H9 (cell line): ENCODE measurements around the gene SMAP1. TPM values are rescaled to one million over a fixed set of nuclear protein-coding genes. Genes with fewer than 3 reads are reported as not detected.

Experiments used
- DNase-seq: peaks from one replicate; pipeline ENCODE4 v3.0.0-alpha.2; 2017
- H2AFZ ChIP-seq: one replicate; pipeline ENCODE4 v1.6.1; 2013; ENCODE audit warnings: mild to moderate bottlenecking, low read length, control low read depth, moderate library complexity
- H2AK5ac ChIP-seq: 2 replicates; pipeline ENCODE4 v1.6.1; 2013; ENCODE audit warnings: low read length, control low read depth, mixed read lengths; ENCODE audit not compliant: insufficient read length
- H2BK120ac ChIP-seq: one replicate; pipeline ENCODE4 v1.6.1; 2013; ENCODE audit warnings: low read depth, mild to moderate bottlenecking, low read length, control low read depth, inconsistent platforms; ENCODE audit not compliant: poor library complexity, severe bottlenecking
- H2BK12ac ChIP-seq: 2 replicates; pipeline ENCODE4 v1.6.1; 2013; ENCODE audit warnings: low read length, control low read depth, mixed read lengths, low read depth; ENCODE audit not compliant: insufficient read length
- H2BK15ac ChIP-seq: 2 replicates; pipeline ENCODE4 v1.6.1; 2013; ENCODE audit warnings: low read depth, low read length, control low read depth
- H2BK20ac ChIP-seq: one replicate; pipeline ENCODE4 v1.6.1; 2013; ENCODE audit warnings: low read depth, mild to moderate bottlenecking, low read length, control low read depth, inconsistent platforms; ENCODE audit not compliant: poor library complexity, severe bottlenecking
- H2BK5ac ChIP-seq: 2 replicates; pipeline ENCODE4 v1.6.1; 2013; ENCODE audit warnings: low read length, control low read depth, mixed read lengths; ENCODE audit not compliant: insufficient read length
- H3K14ac ChIP-seq: 2 replicates; pipeline ENCODE4 v1.6.1; 2013; ENCODE audit warnings: low read length, control low read depth; ENCODE audit not compliant: insufficient read depth
- H3K18ac ChIP-seq: 2 replicates; pipeline ENCODE4 v1.6.1; 2013; ENCODE audit warnings: low read depth, mild to moderate bottlenecking, mixed read lengths, low read length, control low read depth; ENCODE audit not compliant: insufficient read length
- H3K23ac ChIP-seq: 2 replicates; pipeline ENCODE4 v1.6.1; 2013; ENCODE audit warnings: low read length, control low read depth, mixed read lengths, low read depth; ENCODE audit not compliant: insufficient read length
- H3K23me2 ChIP-seq: 2 replicates; pipeline ENCODE4 v1.6.1; 2013; ENCODE audit warnings: low read depth, mild to moderate bottlenecking, mixed read lengths, low read length, control low read depth; ENCODE audit not compliant: insufficient read length, poor library complexity, severe bottlenecking
- H3K27ac ChIP-seq: 2 replicates; pipeline ENCODE4 v1.5.1; 2013; ENCODE audit warnings: low read length, control low read depth, mixed read lengths, low read depth; ENCODE audit not compliant: insufficient read length
- H3K27me3 ChIP-seq: 2 replicates; pipeline ENCODE4 v1.6.1; 2013; ENCODE audit warnings: low read length, control low read depth, inconsistent platforms; ENCODE audit not compliant: insufficient read depth
- H3K4ac ChIP-seq: 2 replicates; pipeline ENCODE4 v1.6.1; 2013; ENCODE audit warnings: low read depth, mild to moderate bottlenecking, control low read depth, inconsistent platforms, low read length, moderate library complexity
- H3K4me1 ChIP-seq: 2 replicates; pipeline ENCODE4 v1.6.1; 2013; ENCODE audit warnings: low read length, control low read depth, inconsistent platforms; ENCODE audit not compliant: insufficient read depth
- H3K4me2 ChIP-seq: 2 replicates; pipeline ENCODE4 v1.6.1; 2013; ENCODE audit warnings: low read length, control low read depth, mixed read lengths; ENCODE audit not compliant: insufficient read length, insufficient read depth
- H3K56ac ChIP-seq: 2 replicates; pipeline ENCODE4 v1.6.1; 2013; ENCODE audit warnings: low read depth, mild to moderate bottlenecking, mixed read lengths, low read length, control low read depth; ENCODE audit not compliant: insufficient read length
- H3K79me1 ChIP-seq: 2 replicates; pipeline ENCODE4 v1.6.1; 2013; ENCODE audit warnings: low read depth, mild to moderate bottlenecking, moderate library complexity, low read length, control low read depth, inconsistent platforms; ENCODE audit not compliant: insufficient read depth, poor library complexity, severe bottlenecking
- H3K79me2 ChIP-seq: 2 replicates; pipeline ENCODE4 v1.6.1; 2013; ENCODE audit warnings: low read length, control low read depth, inconsistent platforms; ENCODE audit not compliant: insufficient read depth
- H3K9ac ChIP-seq: 2 replicates; pipeline ENCODE4 v1.6.1; 2013; ENCODE audit warnings: low read length, control low read depth, mixed read lengths; ENCODE audit not compliant: insufficient read length; ENCODE audit errors: extremely low read depth
- H3K9me3 ChIP-seq: one replicate; pipeline ENCODE4 v1.6.1; 2013; ENCODE audit warnings: low read depth, low read length, inconsistent platforms; ENCODE audit not compliant: control insufficient read depth
- H3T11ph ChIP-seq: one replicate; pipeline ENCODE4 v1.6.1; 2013; ENCODE audit warnings: mild to moderate bottlenecking, low read length, control low read depth, inconsistent platforms
- H4K20me1 ChIP-seq: one replicate; pipeline ENCODE4 v1.6.1; 2013; ENCODE audit not compliant: control insufficient read depth, insufficient read length, insufficient read depth
- H4K5ac ChIP-seq: 2 replicates; pipeline ENCODE4 v1.6.1; 2013; ENCODE audit warnings: low read depth, mild to moderate bottlenecking, mixed read lengths, low read length, control low read depth; ENCODE audit not compliant: insufficient read length
- H4K8ac ChIP-seq: replicated peaks from 2 replicates; pipeline ENCODE4 v1.6.1; 2013; ENCODE audit warnings: low read length, control low read depth, mixed read lengths, low read depth; ENCODE audit not compliant: insufficient read length
- H4K91ac ChIP-seq: 2 replicates; pipeline ENCODE4 v1.6.1; 2013; ENCODE audit warnings: low read depth, mild to moderate bottlenecking, moderate library complexity, mixed read lengths, low read length, control low read depth; ENCODE audit not compliant: insufficient read length
- H3K27ac Mint-ChIP-seq, 3 experiments: 2 replicates in 2 of 3; 3 replicates in 1 of 3; pipeline ENCODE4 v1.8.0; 2020 to 2021; ENCODE audit warnings: mixed read lengths in 3 of 3, mild to moderate bottlenecking in 1 of 3, moderate library complexity in 1 of 3
- H3K27me3 Mint-ChIP-seq: 2 replicates; pipeline ENCODE4 v1.8.0; 2021; ENCODE audit warnings: low read depth, mild to moderate bottlenecking, moderate library complexity, mixed read lengths
- H3K36me3 Mint-ChIP-seq, 3 experiments: 2 replicates in 2 of 3; 3 replicates in 1 of 3; pipeline ENCODE4 v1.8.0; 2020 to 2021; ENCODE audit warnings: low read depth in 3 of 3, mixed read lengths in 3 of 3; ENCODE audit not compliant: insufficient read depth in 1 of 3
- H3K4me1 Mint-ChIP-seq, 2 experiments: 2 replicates each; pipeline ENCODE4 v1.8.0; 2020; ENCODE audit warnings: mixed read lengths in 2 of 2
- H3K4me3 Mint-ChIP-seq, 2 experiments: 2 replicates in 1 of 2; 3 replicates in 1 of 2; pipeline ENCODE4 v1.8.0; 2020 to 2021; ENCODE audit warnings: mild to moderate bottlenecking in 2 of 2, mixed read lengths in 2 of 2, moderate library complexity in 1 of 2
- H3K9me3 Mint-ChIP-seq, 2 experiments: 2 replicates in 1 of 2; 3 replicates in 1 of 2; pipeline ENCODE4 v1.8.0; 2020; ENCODE audit warnings: mild to moderate bottlenecking in 2 of 2, mixed read lengths in 2 of 2, moderate library complexity in 1 of 2
- CTCF ChIP-seq: fragments of 200-600 bp; sonication (generic); conservative IDR thresholded peaks from 3 replicates; pipeline ENCODE4 v1.8.0; 2021; ENCODE audit warnings: antibody characterized with exemption, mild to moderate bottlenecking
- WGBS: extraction: QIAGEN DNeasy Blood & Tissue Kit; methylation state at CpG from one replicate; pipeline ENCODE4 v1.1.7; 2013; ENCODE audit warnings: missing lambda C conversion rate, low lambda C conversion rate, mixed read lengths; ENCODE audit not compliant: insufficient read length; ENCODE audit errors: extremely low coverage; 5-methylcytosine and 5-hydroxymethylcytosine counted together
- total RNA-seq: library from RNA; stranded (reverse); gene quantifications from 2 replicates; pipeline ENCODE4 v1.2.1, GENCODE V29; 2021

The SMAP1 gene
- total RNA-seq, 1 experiment from 2014 or later = 29.3 TPM

DNA sequence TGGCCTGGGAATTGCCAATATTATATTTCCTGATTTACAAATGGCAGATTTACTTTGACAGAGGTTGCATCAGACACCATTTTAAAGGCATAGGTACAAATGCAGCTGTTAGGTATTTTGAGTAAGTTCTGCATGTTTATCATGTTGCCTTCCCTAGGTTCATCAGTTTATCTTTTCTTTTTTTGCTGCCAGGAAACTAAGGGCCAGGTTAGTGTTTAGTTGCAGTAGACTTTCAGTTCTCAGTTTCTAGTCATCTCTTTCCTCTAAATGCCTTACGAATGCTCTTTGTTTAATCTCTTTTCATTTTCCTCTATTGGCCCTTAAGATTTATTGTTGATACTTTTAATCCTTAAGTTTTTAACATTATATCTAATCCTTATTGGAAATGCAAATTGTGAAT, 129.9 kb downstream of the SMAP1 start:
- no peak overlapping the region for H2BK12ac ChIP-seq
- DNase-seq = no peak
- no peaks in the 10 kb centered on the region for H3K79me2 ChIP-seq
- H3K23ac ChIP-seq = no peak overlapping the region
- Mint-ChIP-seq H3K27ac (peak overlapping the region in 1 of 3 experiments; percentile 6; a peak in 3 of 7 replicates), H3K4me1 (no peaks in the 10 kb centered on the region), H3K9me3 (peaks cover 0 to 2% of the 10 kb centered on the region in 2 experiments; a peak in 1 of 5 replicates), H3K4me3 (no peak overlapping the region), H3K27me3 (no peaks in the 10 kb centered on the region), H3K36me3 (peaks cover 5 to 10% (median 9%) of the 10 kb centered on the region in 3 experiments; a peak in 4 of 7 replicates)
- no peak overlapping the region for H4K8ac ChIP-seq
- no peak for TF ChIP-seq CTCF
- no peak overlapping the region for H4K91ac ChIP-seq
- H2AK5ac ChIP-seq = no peak overlapping the region
- no peaks in the 10 kb centered on the region for H3K23me2 ChIP-seq
- H4K5ac ChIP-seq = no peak overlapping the region
- H3K79me1 ChIP-seq = no peaks in the 10 kb centered on the region
- H3K4me2 ChIP-seq = no peak overlapping the region
- no peak overlapping the region for H3T11ph ChIP-seq
- no peaks in the 10 kb centered on the region for H3K4me1 ChIP-seq
- no peak overlapping the region for H3K14ac ChIP-seq
- H3K18ac ChIP-seq = no peak overlapping the region
- no peak overlapping the region for H2BK20ac ChIP-seq
- H3K56ac ChIP-seq = no peak overlapping the region
- no peak overlapping the region for H2AFZ ChIP-seq
- no peak overlapping the region for H2BK15ac ChIP-seq
- no CpG with 5 or more reads among the region's 1 CpG for WGBS
- no peak overlapping the region for H3K9ac ChIP-seq
- no peaks in the 10 kb centered on the region for H3K9me3 ChIP-seq
- H2BK120ac ChIP-seq = no peak overlapping the region
- H3K4ac ChIP-seq = no peak overlapping the region
- no peaks in the 10 kb centered on the region for H3K27me3 ChIP-seq
- no peaks in the 10 kb centered on the region for H4K20me1 ChIP-seq
- H2BK5ac ChIP-seq = no peak overlapping the region
- no peak overlapping the region for H3K27ac ChIP-seq
